Hepatocyte (in vitro differentiated cells): ENCODE results near the gene LYPD8. TPM values are rescaled to one million over a fixed set of nuclear protein-coding genes. Genes with fewer than 3 reads are reported as not detected.

Experiments
- DNase-seq: peaks from one replicate; pipeline ENCODE4 v3.0.0-alpha.2; 2016; ENCODE audit warnings: low spot score
- H2AFZ ChIP-seq: fragments of 200-600 bp; sonication (generic); 2 replicates; pipeline ENCODE4 v1.6.0; 2016; ENCODE audit warnings: antibody characterized with exemption, mild to moderate bottlenecking
- H3K27ac ChIP-seq: fragments of 200-600 bp; sonication (generic); 2 replicates; pipeline ENCODE4 v1.5.1; 2016; ENCODE audit warnings: mild to moderate bottlenecking
- H3K27me3 ChIP-seq: fragments of 200-600 bp; sonication (generic); 2 replicates; pipeline ENCODE4 v1.6.1; 2016
- H3K36me3 ChIP-seq: fragments of 200-600 bp; sonication (generic); replicated peaks from 2 replicates; pipeline ENCODE4 v1.5.1; 2016; ENCODE audit warnings: low read depth; ENCODE audit not compliant: insufficient read depth
- H3K4me1 ChIP-seq: fragments of 200-600 bp; sonication (generic); 2 replicates; pipeline ENCODE4 v1.5.1; 2016; ENCODE audit warnings: mild to moderate bottlenecking, moderate library complexity; ENCODE audit not compliant: insufficient read depth
- H3K4me2 ChIP-seq: fragments of 200-600 bp; sonication (generic); 2 replicates; pipeline ENCODE4 v1.6.0; 2016
- H3K4me3 ChIP-seq: fragments of 200-600 bp; sonication (generic); 2 replicates; pipeline ENCODE4 v1.5.1; 2016; ENCODE audit warnings: mild to moderate bottlenecking
- H3K79me2 ChIP-seq: fragments of 200-600 bp; sonication (generic); 2 replicates; pipeline ENCODE4 v1.6.0; 2017; ENCODE audit warnings: mild to moderate bottlenecking
- H3K9me2 ChIP-seq: fragments of 200-600 bp; sonication (generic); replicated peaks from 2 replicates; pipeline ENCODE4 v1.6.0; 2017; ENCODE audit warnings: mild to moderate bottlenecking; ENCODE audit not compliant: insufficient read depth
- H3K9me3 ChIP-seq: fragments of 200-600 bp; sonication (generic); 2 replicates; pipeline ENCODE4 v1.5.1; 2016; ENCODE audit warnings: low read depth, mild to moderate bottlenecking
- H4K20me1 ChIP-seq: fragments of 200-600 bp; sonication (generic); 2 replicates; pipeline ENCODE4 v1.6.0; 2016; ENCODE audit warnings: mild to moderate bottlenecking; ENCODE audit not compliant: insufficient read depth, poor library complexity, severe bottlenecking
- CTCF ChIP-seq: fragments of 200-600 bp; sonication (generic); IDR thresholded peaks from 2 replicates; pipeline ENCODE4 v1.5.1; 2016; ENCODE audit warnings: antibody characterized with exemption, mild to moderate bottlenecking; ENCODE audit not compliant: poor library complexity
- EZH2 ChIP-seq: fragments of 200-600 bp; sonication (generic); IDR thresholded peaks from 2 replicates; pipeline ENCODE4 v1.6.1; 2016; ENCODE audit warnings: antibody characterized with exemption, mild to moderate bottlenecking, borderline replicate concordance
- EZH2phosphoT487 ChIP-seq: fragments of 200-600 bp; sonication (generic); IDR thresholded peaks from one replicate; pipeline ENCODE4 v1.6.1; 2018; ENCODE audit warnings: antibody characterized with exemption, mild to moderate bottlenecking, low read depth, moderate library complexity; ENCODE audit not compliant: unreplicated experiment, severe bottlenecking
- WGBS: methylation state at CpG from one replicate; pipeline ENCODE4 v1.1.6; 2016; ENCODE audit warnings: low lambda C conversion rate; ENCODE audit errors: missing lambda C conversion rate; 5-methylcytosine and 5-hydroxymethylcytosine counted together
- polyA plus RNA-seq: library from polyadenylated mRNA; unstranded; fragments of >200 nt; fragmentation: Nextera tagmentation; extraction: Ambion mirVana; gene quantifications from 2 replicates; pipeline ENCODE4 v1.2.1, GENCODE V29; 2016
- total RNA-seq: library from RNA; depleted of rRNA; stranded (reverse); fragments of >200 nt; gene quantifications from 2 replicates; pipeline ENCODE4 v1.2.3, GENCODE V29; 2014

LYPD8 gene
- total and polyA plus RNA-seq, 2 experiments from 2014 or later = not detected

GRCh38 chr1:248710305-248710900 lies 45.2 kb downstream of the LYPD8 start:
- Histone ChIP-seq H3K4me1 (no peaks in the 10 kb centered on the region), H3K4me3 (no peak overlapping the region), H4K20me1 (no peaks in the 10 kb centered on the region), H3K4me2 (no peak overlapping the region), H2AFZ (no peak overlapping the region), H3K27ac (no peak overlapping the region), H3K36me3 (no peaks in the 10 kb centered on the region), H3K79me2 (no peaks in the 10 kb centered on the region), H3K9me2 (no peaks in the 10 kb centered on the region), H3K27me3 (no peaks in the 10 kb centered on the region), H3K9me3 (peaks cover 9% of the 10 kb centered on the region)
- 71% methylated on average over 4 of the region's 4 CpGs for WGBS
- DNase-seq = no peak
- TF ChIP-seq CTCF (no peak), EZH2phosphoT487 (no peak), EZH2 (no peak)

GRCh38 chr1:248704606-248705005 lies 51.0 kb downstream of the LYPD8 start:
- Histone ChIP-seq H2AFZ (no peak overlapping the region), H3K4me2 (no peak overlapping the region), H3K4me3 (no peak overlapping the region), H3K36me3 (no peaks in the 10 kb centered on the region), H3K79me2 (no peaks in the 10 kb centered on the region), H3K27ac (no peak overlapping the region), H3K9me3 (no peaks in the 10 kb centered on the region), H3K4me1 (no peaks in the 10 kb centered on the region), H4K20me1 (no peaks in the 10 kb centered on the region), H3K27me3 (no peaks in the 10 kb centered on the region), H3K9me2 (no peaks in the 10 kb centered on the region)
- DNase-seq = no peak
- WGBS = 48% methylated on average over 2 of the region's 2 CpGs
- TF ChIP-seq CTCF = no peak
- TF ChIP-seq EZH2 = no peak
- no peak for TF ChIP-seq EZH2phosphoT487

GRCh38 chr1:248703674-248704073 lies 51.9 kb downstream of the LYPD8 start:
- Histone ChIP-seq H3K36me3 (no peaks in the 10 kb centered on the region), H3K9me3 (no peaks in the 10 kb centered on the region), H3K4me2 (no peak overlapping the region), H3K27ac (no peak overlapping the region), H3K9me2 (no peaks in the 10 kb centered on the region), H3K79me2 (no peaks in the 10 kb centered on the region), H3K4me1 (no peaks in the 10 kb centered on the region), H3K4me3 (no peak overlapping the region), H2AFZ (no peak overlapping the region), H4K20me1 (no peaks in the 10 kb centered on the region), H3K27me3 (no peaks in the 10 kb centered on the region)
- WGBS = 52% methylated on average over 2 of the region's 2 CpGs
- TF ChIP-seq EZH2 = no peak
- TF ChIP-seq CTCF = no peak
- TF ChIP-seq EZH2phosphoT487 = no peak
- no peak for DNase-seq

GRCh38 chr1:248702714-248703113 lies 52.8 kb downstream of the LYPD8 start, which contains the start of gene OR14I1:
Gene OR14I1, minus strand, starts transcription at chr1:248702766.
- WGBS = 67% methylated on average over 1 of the region's 1 CpG
- H3K4me2 ChIP-seq = no peak within 1 kb of the TSS
- no peaks in the 10 kb centered on the region for H3K9me2 ChIP-seq
- no peaks in the 10 kb centered on the region for H3K79me2 ChIP-seq
- H3K4me3 ChIP-seq = no peak within 1 kb of the TSS
- no peaks in the 10 kb centered on the region for H3K9me3 ChIP-seq
- H3K4me1 ChIP-seq = no peaks in the 10 kb centered on the region
- no peak within 1 kb of the TSS for H3K27ac ChIP-seq
- DNase-seq = no peak
- H3K36me3 ChIP-seq = no peaks in the 10 kb centered on the region
- no peaks in the 10 kb centered on the region for H4K20me1 ChIP-seq
- no peaks in the 10 kb centered on the region for H3K27me3 ChIP-seq
- TF ChIP-seq CTCF = no peak
- no peak for TF ChIP-seq EZH2phosphoT487
- H2AFZ ChIP-seq = no peak within 1 kb of the TSS
